RPMI8226 (cell line): ENCODE data around the gene TPST1.
"Not testable (repeated sequence)": the region's sequence is repeated elsewhere in the genome, so short reads cannot be mapped to it uniquely, and the experiment has no call there.

Source experiments
- DNase-seq: peaks from one replicate; pipeline ENCODE4 v3.0.0-alpha.2; 2015

Gene TPST1

DNA sequence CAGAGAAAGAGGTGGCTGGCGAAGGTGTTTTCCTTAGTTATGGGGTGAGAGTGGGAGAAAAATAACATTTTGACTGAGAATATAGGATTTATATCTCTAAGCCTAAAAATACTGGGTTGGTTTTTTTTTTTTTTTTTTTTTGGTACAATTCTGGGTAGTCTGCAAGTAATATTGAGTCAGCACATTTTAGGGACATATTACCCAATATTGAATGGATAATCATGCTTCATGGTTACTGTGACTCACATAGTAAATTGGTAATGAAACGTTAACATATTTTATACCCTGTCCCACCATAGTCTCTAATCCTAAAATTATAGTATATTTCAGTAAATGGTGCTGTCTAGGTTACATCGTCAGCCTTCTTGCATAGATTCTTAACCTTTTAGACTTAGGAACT, 91.4 kb downstream of the TPST1 start:
- no peak for DNase-seq

GRCh38 chr7:66297579-66297978, 92.4 kb downstream of the TPST1 start:
- peak; percentile 32 for DNase-seq

DNA sequence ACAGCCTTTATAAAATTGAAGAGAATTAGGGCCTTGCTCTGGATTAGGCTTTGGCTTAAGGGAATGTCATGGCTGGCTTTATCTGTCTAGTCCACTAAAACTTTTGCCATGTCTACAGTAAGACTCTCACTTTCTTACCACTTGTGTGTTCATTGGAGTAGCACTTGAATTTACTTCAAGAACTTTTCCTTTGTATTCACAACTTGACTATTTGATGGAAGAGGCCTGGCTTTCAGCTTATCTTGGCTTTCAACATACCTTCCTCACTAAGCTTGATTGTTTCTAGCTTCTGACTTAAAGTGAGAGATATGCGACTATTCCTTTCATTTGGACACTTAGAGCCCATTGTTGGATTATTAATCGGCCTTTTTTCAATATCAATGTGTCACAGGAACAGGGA, 96.1 kb downstream of the TPST1 start:
- DNase-seq: no peak

DNA sequence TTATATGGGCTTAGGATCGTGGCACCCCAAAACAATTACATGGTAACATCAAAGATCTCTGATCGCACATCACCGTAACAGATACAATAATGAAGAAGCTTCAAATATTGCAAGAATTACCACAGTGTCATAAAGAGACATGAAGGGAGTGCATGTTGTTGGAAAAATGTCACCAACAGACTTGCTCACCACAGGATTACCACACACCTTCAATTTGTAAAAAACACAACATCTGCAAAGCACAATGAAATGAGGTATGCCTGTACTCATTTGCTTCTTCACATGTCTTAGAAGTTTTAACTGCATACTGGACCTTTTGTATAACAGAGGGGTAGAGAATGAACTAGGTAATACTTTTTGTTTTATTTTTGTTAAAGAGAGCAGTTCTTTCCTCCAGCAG, 96.6 kb downstream of the TPST1 start:
- DNase-seq: no peak

- peak; percentile 88 for DNase-seq
Measured at GRCh38 chr7:66303454-66304155, 98.5 kb downstream of the TPST1 start.

DNA sequence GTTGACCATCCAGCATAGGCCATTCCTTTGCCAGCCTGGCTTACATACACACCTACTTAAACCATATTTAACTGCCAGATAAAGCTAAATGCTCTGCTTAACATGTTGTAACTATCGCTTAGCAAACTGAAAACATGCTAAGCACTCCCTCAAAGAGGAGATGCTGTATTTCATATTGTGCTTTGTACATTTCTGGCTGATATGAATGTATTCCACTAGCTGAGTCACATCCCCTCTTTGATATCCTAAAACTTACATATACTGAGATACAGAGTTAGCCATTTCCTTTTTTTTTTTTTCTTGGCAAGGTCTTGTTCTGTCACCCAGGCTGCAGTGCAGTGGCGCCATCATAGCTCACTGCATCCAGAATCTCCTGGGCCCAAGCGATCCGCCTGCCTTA, 99.4 kb downstream of the TPST1 start:
- DNase-seq: peak; percentile 50

GRCh38 chr7:66306243-66306642, 101.1 kb downstream of the TPST1 start:
- DNase-seq: no peak

DNA sequence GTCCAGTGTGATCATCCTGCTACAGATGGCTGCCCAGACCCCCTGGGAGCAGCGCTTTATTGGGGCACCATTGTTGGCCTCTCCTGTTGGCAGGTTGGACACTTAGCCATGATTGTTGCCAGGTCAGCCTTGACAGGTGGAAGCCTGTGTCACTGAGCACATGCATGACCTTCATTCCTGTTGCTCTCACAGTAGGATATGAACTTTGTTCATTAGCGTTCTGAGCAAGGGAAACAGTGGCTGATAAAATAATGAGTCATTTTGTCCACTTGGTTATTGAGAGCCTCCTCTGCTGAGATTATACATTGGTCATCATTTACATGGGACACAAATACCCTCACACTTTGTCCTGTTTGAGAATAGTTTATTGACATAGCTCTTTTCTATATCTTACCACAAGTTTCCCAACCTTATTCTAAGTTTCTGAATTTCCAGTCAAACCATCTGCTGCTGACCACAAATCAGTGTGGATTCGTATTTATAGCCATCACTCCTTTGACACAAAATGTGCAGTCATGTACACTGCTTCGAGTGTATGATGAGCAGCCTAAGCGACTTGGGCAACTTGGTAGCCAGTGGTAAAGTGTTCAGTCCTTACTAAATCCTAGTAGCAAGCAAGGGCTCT, 102.6 kb downstream of the TPST1 start:
- no peak for DNase-seq

- DNase-seq: no peak
Measured at GRCh38 chr7:66308411-66308810, 103.3 kb downstream of the TPST1 start.

GRCh38 chr7:66310620-66311019, 105.5 kb downstream of the TPST1 start:
- no peak for DNase-seq

DNA sequence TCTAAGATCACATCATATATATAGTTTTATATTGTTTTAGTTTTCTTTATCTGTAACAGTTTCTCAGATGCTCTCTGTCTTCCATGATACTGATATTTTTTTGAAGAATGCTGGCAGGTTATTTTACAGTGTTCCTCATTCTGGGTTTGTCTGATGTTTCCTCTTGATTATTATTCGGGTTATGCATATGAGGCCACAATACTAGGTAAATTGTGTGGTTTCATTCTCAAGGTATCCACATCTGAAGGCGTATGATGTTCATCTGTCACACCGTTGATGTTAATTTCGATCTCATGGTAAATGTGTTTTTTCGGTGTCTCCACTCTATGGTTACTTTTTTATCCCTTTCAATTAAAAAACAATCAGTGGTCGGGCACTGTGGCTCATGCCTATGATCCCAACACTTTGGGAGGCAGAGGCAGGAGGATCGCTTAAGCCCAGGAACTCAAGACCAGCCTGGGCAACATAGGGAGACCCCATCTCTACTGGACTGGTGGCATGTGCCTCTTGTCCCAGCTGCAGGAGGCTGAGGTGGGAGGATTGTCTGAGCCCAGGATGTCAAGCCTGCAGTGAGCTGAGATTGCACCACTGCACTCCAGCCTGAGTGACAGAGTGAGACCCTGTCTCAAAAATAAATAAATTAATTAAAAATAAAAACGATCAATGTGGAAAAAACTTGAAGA, 108.9 kb downstream of the TPST1 start:
- no peak for DNase-seq

GRCh38 chr7:66315192-66315591, 110.1 kb downstream of the TPST1 start:
- peak; percentile 77 for DNase-seq

DNA sequence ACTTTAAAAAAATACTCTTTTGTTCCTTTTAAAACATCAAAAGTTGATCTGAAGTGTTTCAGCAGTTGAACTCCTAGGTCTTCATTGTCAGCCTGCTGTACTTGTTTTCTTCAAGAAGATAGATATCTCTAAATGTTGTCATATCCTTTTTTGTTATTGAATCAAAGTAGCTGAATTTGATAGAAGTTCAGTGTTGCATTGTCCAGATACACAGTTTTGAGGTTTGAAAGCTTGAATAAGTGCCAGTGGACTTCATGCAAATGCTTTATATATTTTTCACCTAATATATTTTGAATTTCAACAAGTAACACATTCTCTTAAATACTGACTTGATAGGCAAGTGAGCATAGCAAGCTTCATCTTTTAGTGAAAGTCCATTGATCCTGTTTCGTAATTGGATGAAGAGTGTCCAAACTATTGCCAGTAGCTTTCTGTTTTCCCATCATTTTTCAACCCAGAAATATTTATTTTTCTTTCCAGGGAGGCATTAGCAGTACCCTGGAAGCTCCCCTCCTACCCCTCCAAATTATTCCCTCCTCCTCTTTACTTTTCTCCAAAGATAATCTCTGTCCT, 114.4 kb downstream of the TPST1 start:
- no peak for DNase-seq

DNA sequence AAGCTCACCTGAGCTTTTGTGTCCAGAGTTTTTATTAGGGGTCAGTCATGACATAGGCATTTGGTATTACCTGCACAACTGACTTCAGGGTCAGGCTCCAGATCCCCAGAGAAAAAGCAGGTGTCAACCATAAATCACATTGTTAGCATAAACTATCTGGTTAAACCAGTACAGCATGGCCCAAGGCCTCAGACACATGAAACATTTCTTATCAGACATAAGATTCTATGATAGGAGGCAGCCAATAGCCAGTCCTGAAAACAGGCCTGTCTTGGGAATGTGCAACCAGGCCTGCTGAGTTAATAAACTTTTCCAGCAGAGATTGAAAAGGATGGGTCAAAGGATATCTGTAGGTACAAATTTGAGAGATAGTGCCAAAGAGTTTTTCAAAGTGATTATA, 116.1 kb downstream of the TPST1 start:
- no peak for DNase-seq

GRCh38 chr7:66323114-66323796, 118.1 kb downstream of the TPST1 start:
- DNase-seq: no peak

- not testable (repeated sequence) for DNase-seq
Measured at GRCh38 chr7:66324985-66325384, 119.9 kb downstream of the TPST1 start.

DNA sequence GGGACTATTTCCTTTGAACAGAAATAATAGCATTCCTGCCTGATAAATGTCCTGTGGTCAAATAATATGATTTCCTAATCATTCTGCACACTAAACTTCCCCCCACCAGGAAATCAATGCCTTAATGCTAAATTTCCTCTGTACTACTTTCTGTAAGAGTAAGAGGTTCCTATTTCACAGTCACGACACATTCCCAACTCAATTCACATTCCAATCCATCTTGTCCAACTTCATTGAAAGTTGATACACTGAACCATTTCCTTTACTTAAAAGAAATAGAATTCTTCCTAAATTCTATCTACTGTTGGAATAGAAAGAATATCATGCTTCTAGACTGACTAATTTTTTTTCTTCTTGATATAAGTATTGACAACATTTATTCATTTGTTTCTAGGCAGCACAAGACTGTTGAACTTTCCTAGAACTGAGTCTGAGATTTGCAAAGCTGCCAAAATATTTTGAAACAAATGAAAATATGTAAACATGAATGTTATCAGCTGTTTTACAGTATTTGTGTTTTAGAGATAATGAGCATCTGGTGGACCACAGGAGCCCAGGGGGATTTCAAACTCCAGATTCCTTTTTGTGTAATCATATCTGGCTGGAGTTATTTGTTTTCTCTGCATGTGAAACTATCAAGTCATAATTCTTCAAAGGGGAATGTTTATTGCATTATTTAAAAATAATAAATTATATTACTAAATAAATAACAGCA, 121.5 kb downstream of the TPST1 start:
- DNase-seq: no peak

- DNase-seq: no peak
Measured at GRCh38 chr7:66330961-66331360, 125.8 kb downstream of the TPST1 start.

DNA sequence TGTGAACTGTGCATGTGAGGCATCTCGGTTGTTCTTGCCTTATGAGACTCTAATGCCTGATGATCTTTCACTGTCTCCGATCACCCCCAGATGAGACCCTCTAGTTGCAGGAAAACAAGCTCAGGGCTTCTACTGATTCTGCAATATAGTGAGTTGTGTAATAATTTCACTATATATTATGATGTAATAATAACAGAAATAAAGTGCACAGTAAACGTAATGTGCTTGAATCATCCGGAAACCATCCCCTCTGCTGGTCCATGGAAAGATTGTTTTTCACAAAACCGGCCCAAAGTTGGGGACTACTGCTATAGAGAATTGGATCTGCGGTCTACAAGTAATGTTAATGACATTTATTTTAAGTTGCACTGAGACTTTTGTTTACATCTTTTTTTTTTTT, 126.7 kb downstream of the TPST1 start:
- DNase-seq: no peak

GRCh38 chr7:66333443-66333842, 128.3 kb downstream of the TPST1 start:
- DNase-seq: no peak

DNA sequence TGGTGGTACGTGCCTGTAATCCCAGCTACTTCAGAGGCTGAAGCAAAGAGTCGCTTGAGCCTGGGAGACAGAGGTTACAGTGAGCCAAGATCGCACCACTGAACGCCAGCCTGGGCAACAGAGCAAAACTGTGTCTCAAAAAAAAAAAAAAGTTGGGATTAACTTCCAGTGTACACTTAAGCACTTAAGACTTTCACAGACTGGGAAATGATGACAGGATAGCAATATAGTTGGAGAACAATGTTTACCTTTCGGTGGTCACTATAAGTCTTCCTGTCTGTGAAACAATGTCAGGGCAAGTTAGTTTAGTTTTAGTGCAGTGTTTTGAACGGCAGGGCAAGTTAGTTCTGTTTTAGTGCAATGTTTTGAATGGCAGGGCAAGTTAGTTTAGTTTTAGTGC, 130.2 kb downstream of the TPST1 start:
- DNase-seq: no peak

- no peak for DNase-seq
Measured at GRCh38 chr7:66336760-66337159, 131.6 kb downstream of the TPST1 start.

GRCh38 chr7:66339141-66339540, 134.0 kb downstream of the TPST1 start:
- no peak for DNase-seq
